Measurements from ENCODE around the gene PIP5K1C. TPM values are rescaled to one million over a fixed set of nuclear protein-coding genes. Genes with fewer than 3 reads are reported as not detected.

The PIP5K1C gene, protein sequence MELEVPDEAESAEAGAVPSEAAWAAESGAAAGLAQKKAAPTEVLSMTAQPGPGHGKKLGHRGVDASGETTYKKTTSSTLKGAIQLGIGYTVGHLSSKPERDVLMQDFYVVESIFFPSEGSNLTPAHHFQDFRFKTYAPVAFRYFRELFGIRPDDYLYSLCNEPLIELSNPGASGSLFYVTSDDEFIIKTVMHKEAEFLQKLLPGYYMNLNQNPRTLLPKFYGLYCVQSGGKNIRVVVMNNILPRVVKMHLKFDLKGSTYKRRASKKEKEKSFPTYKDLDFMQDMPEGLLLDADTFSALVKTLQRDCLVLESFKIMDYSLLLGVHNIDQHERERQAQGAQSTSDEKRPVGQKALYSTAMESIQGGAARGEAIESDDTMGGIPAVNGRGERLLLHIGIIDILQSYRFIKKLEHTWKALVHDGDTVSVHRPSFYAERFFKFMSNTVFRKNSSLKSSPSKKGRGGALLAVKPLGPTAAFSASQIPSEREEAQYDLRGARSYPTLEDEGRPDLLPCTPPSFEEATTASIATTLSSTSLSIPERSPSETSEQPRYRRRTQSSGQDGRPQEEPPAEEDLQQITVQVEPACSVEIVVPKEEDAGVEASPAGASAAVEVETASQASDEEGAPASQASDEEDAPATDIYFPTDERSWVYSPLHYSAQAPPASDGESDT
- total RNA-seq = 10 to 100 TPM; 19.7 to 20.0 TPM

DNA sequence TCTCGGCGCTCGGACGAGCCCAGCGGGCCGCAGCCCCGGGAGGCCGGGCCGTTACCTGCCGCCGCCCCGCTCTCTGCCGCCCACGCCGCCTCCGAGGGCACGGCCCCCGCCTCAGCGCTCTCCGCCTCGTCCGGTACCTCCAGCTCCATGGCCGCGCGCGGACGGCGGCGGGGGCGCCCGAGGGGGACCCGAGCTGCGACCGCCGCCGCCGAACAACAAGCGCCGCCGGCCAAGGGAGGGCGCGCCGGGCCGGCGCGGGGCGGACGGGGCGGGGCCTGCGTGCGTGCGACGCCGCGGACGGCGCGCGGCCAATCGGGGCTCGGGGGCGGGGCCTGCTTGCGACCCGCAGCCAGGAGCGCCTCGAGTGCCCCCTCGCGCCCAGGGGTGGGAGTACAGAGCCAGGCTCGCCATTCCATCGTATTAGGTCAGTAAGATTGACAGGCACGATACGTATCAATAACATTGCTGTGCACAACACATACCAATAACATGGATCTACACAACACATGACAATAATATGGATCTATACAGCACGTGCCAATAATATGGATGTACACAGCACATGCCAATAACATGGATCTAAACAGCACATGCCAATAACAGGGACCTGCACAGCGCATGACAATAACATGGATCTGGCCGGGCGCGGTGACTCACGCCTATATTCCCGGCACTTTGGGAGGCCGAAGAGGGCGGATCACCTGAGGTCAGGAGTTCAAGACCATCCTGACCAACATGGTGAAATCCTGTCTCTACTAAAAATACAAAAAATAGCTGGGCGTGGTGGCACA lies at the start of gene PIP5K1C:
PIP5K1C (minus strand) TSS at position 227 of the 791 bp plus-strand sequence; CDS start at position 149, 78 bp downstream.
- POLR2A ChIA-PET = interaction anchor here (1.4 kb wide), 1 partner anchor 12 kb away, joined by 7 read pairs; no protein-coding TSS in a partner anchor
- H3K27me3 Mint-ChIP-seq (ENCODE audit: low read depth) = no peaks in the 10 kb centered on the region

DNA sequence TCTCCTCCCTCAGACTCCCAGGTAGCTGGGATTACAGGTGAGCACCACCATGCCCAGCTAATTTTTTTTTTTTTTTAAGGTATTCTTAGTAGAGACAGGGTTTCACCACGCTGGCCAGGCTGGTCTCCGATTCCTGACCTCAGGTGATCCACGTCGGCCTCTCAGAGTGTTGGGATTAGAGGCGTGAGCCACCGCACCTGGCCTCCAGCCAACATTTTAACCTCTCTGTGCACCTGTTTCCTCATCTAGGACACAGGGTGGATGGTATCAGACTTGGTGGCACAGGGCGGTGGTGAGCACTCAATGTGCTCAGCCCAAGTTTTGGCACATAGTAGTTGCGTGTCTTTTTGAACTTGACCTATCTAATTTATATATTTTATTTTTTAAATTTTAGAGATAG lies 48.7 kb upstream of the PIP5K1C start:
- H3K4me3 Mint-ChIP-seq = no peak overlapping the region
- H3K9me3 Mint-ChIP-seq (ENCODE audit: insufficient read depth) = no peaks in the 10 kb centered on the region
- ATAC-seq = no peak
- H3K4me1 Mint-ChIP-seq (ENCODE audit: low read depth) = no peaks in the 10 kb centered on the region
- no peak for DNase-seq
- CTCF ChIA-PET = no interaction called here
- no peak overlapping the region for H3K27ac Mint-ChIP-seq
- POLR2A ChIA-PET = no interaction called here
- peaks cover 22% of the 10 kb centered on the region for H3K36me3 Mint-ChIP-seq (ENCODE audit: low read depth)
- H3K27me3 Mint-ChIP-seq (ENCODE audit: low read depth) = no peaks in the 10 kb centered on the region

More for the DNA sequence above, at the start of gene PIP5K1C:
- H3K36me3 Mint-ChIP-seq (ENCODE audit: low read depth) = no peaks in the 10 kb centered on the region
- no peaks in the 10 kb centered on the region for H3K9me3 Mint-ChIP-seq (ENCODE audit: insufficient read depth)
- DNase-seq (peak; percentile 93), ATAC-seq (peak; percentile 95)
- CTCF ChIA-PET = interaction anchor here (0.7 to 2.3 kb wide), 6 partner anchors 10 to 46 kb away, joined by 3 to 15 read pairs (median 4); no protein-coding TSS in a partner anchor
- peaks cover 22% of the 10 kb centered on the region for H3K4me1 Mint-ChIP-seq (ENCODE audit: low read depth)
- H3K4me3 Mint-ChIP-seq = peak within 1 kb of the TSS; percentile 89
- peak within 1 kb of the TSS; percentile 75 for H3K27ac Mint-ChIP-seq

DNA sequence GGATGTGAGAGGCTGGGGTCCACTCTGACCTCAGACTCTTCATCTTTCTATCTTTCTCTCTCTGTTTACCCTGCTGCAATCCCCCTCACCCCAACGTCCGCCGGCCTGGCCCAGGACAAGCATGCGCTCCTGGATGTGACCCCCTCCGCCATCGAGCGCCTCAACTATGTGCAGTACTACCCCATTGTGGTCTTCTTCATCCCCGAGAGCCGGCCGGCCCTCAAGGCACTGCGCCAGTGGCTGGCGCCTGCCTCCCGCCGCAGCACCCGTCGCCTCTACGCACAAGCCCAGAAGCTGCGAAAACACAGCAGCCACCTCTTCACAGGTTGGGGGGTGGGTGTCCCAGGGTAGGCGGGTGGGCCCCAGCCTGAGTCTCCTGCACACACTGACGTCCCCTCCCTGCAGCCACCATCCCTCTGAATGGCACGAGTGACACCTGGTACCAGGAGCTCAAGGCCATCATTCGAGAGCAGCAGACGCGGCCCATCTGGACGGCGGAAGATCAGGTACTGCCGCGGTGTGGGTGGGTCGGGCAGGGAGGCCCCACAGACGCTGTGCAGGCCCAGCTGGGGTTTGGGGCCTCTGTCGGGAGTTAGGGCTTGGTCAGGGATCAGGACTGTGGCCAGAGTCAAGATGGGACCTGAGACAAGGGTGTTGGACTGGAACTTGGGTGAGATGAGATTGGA lies 46.2 kb upstream of the PIP5K1C start:
- Mint-ChIP-seq H3K27me3 (ENCODE audit: low read depth) (no peaks in the 10 kb centered on the region), H3K4me3 (no peak overlapping the region), H3K27ac (no peak overlapping the region), H3K9me3 (ENCODE audit: insufficient read depth) (no peaks in the 10 kb centered on the region), H3K4me1 (ENCODE audit: low read depth) (no peaks in the 10 kb centered on the region), H3K36me3 (ENCODE audit: low read depth) (peaks cover 13% of the 10 kb centered on the region)
- ChIA-PET POLR2A (no interaction called here), CTCF (no interaction called here)
- DNase-seq (no peak), ATAC-seq (no peak)

DNA sequence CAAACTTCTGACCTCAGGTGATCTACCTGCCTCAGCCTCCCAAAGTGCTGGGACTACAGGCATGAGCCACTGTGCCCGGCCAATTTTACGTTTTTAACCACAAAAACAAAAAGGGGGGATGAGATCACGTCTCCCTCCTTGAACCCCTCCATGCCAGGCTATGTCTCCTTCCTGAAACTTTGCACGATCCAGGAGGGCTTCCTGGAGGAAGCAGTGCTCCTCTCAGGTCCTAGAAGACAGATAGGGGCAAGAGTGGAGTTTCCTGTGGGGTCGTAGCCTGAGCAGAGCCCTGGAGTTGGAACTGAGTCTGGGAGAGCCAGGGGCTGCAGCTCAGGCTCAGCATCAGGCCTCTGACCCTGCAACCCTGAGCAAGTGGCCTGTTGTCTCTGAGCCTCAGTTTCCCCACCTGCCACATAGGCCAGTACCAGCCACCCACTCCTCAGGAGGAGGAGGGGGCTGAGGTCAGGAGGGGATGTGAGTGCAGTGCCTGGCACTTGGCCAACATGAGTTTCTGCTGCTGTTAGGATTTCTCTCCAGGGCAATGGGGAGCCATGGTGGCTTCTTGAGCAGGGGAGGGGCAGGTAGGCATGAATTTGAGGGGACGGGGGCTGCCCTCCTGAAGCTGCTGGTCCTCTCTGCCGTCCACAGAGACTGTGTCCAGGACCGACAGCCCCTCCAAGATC lies 45.2 kb upstream of the PIP5K1C start:
- Mint-ChIP-seq H3K4me1 (ENCODE audit: low read depth) (no peaks in the 10 kb centered on the region), H3K9me3 (ENCODE audit: insufficient read depth) (no peaks in the 10 kb centered on the region), H3K36me3 (ENCODE audit: low read depth) (peaks cover 8% of the 10 kb centered on the region), H3K27ac (no peak overlapping the region), H3K27me3 (ENCODE audit: low read depth) (no peaks in the 10 kb centered on the region), H3K4me3 (no peak overlapping the region)
- ChIA-PET CTCF (no interaction called here), POLR2A (no interaction called here)
- ATAC-seq = no peak
- DNase-seq = no peak

DNA sequence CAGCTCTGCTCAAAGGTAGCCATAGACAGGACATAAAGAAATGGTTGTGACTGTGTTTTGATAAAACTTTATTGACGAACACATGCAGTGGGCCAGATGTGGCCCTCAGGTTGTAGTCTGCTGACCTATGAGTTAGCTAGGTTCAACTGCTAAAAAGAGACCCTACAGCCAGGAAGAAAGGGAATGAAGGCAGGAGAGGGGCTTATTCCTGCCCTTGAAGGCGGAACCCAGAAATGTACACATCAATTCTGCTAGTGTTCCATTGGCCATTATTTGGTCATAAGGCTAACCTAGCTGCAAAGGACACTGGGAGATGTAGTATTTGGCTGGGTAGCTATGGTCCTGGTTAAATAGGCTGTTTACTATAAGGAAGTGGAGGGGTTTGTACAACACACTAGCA lies 43.2 kb upstream of the PIP5K1C start:
- POLR2A ChIA-PET = interaction anchor here (1.4 kb wide), 1 partner anchor 19 kb away, joined by 3 read pairs; the partner anchor contains the start of gene MRPL54
- Mint-ChIP-seq H3K27me3 (ENCODE audit: low read depth) (no peaks in the 10 kb centered on the region), H3K4me1 (ENCODE audit: low read depth) (peaks cover 14% of the 10 kb centered on the region), H3K27ac (no peak overlapping the region), H3K9me3 (ENCODE audit: insufficient read depth) (no peaks in the 10 kb centered on the region), H3K36me3 (ENCODE audit: low read depth) (no peaks in the 10 kb centered on the region), H3K4me3 (no peak overlapping the region)
- ATAC-seq (no peak), DNase-seq (no peak)
- CTCF ChIA-PET = interaction anchor here (0.7 kb wide), 1 partner anchor 70 kb away, joined by 3 read pairs; no protein-coding TSS in a partner anchor

DNA sequence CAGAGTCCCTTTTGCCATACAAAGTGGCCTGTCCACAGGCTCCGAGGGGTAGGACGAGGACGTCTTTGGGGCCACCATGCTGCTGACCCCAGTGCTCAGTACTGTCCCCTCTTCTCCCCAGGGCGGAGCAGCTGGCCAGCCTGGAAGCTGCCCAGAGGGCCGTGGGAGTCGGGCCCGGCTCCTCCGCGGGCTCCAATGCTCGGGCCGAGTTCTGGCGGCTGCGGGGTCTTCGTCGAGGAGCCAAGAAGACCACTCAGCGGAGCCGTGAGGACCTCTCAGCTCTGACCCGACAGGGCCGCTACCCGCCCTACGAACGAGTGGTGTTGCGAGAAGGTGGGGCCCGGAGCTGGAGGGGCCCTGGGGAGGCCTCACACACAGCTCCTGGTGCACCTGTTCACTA lies 40.2 kb upstream of the PIP5K1C start:
- Mint-ChIP-seq H3K27ac (no peak overlapping the region), H3K36me3 (ENCODE audit: low read depth) (no peaks in the 10 kb centered on the region), H3K4me3 (no peak overlapping the region), H3K9me3 (ENCODE audit: insufficient read depth) (no peaks in the 10 kb centered on the region), H3K4me1 (ENCODE audit: low read depth) (peaks cover 18% of the 10 kb centered on the region), H3K27me3 (ENCODE audit: low read depth) (peaks cover 3% of the 10 kb centered on the region)
- DNase-seq (no peak), ATAC-seq (no peak)
- ChIA-PET POLR2A (no interaction called here), CTCF (interaction anchor here (0.8 to 2.0 kb wide), 5 partner anchors 9 to 109 kb away, joined by 3 to 7 read pairs (median 3); partner anchors contain the start of gene APBA3)

DNA sequence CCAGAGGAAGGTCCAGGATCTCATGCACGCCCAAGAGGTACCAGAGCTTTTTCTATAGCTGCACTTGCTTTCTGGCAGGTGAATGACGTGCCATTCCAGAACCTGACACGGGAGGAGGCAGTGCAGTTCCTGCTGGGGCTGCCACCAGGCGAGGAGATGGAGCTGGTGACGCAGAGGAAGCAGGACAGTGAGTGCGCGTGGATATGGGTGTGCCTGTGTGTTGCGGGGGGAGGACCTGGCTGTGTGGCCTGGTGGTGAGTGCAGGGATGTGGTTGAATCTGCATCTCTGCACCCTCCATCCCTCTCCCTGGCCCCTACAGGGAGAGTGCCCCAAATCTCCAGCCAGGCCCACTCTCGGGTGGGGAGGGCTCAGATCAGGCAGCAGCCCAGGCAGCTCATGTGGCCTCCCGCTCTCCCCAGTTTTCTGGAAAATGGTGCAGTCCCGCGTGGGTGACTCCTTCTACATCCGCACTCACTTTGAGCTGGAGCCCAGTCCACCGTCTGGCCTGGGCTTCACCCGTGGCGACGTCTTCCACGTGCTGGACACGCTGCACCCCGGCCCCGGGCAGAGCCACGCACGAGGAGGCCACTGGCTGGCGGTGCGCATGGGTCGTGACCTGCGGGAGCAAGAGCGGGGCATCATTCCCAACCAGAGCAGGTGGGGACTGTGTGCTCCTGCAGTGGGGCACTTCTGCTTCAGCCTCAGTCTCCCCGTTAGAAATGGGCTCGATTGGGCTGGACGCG lies 38.4 kb upstream of the PIP5K1C start:
- Mint-ChIP-seq H3K36me3 (ENCODE audit: low read depth) (no peaks in the 10 kb centered on the region), H3K4me3 (no peak overlapping the region), H3K9me3 (ENCODE audit: insufficient read depth) (no peaks in the 10 kb centered on the region), H3K27me3 (ENCODE audit: low read depth) (peaks cover 3% of the 10 kb centered on the region), H3K27ac (peak overlapping the region; percentile 84), H3K4me1 (ENCODE audit: low read depth) (peaks cover 18% of the 10 kb centered on the region)
- ATAC-seq (no peak), DNase-seq (no peak)
- ChIA-PET POLR2A (interaction anchor here (0.7 to 1.3 kb wide), 2 partner anchors 18 to 24 kb away, joined by 3 to 4 read pairs; partner anchors contain the start of gene MRPL54), CTCF (interaction anchor here (0.9 to 2.0 kb wide), 4 partner anchors 10 to 24 kb away, joined by 3 to 7 read pairs (median 6); partner anchors contain the start of genes APBA3 and MRPL54)

DNA sequence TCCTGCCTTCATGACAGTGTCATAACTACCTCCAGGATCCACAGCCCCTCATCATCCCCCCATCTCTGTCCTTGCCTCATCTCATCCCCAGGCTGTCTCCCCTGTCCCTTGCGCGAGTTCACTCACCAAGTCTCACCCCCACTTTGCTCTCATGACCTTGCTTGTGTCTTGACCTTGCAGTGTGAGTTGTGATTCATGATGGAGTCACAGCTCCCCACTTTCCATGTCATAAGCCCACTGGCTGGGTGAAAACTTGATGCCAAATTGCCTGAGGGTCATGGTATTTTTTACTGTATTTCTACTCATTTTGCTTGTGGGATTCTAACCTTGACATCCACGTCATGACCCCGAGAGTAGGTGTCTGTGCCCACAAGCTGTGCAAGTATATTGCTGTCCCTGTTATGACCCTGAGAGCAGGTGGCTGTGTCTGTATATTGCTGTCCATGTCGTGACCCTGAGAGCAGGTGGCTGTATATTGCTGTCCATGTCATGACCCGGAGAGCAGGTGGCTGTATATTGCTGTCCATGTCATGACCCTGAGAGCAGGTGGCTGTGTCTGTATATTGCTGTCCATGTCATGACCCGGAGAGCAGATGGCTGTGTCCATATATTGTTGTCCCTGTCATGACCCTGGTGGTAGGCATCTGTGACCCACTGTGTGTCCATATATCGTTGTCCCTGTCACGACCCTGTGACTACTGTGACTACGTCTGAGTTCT lies 37.4 kb upstream of the PIP5K1C start:
- no peaks in the 10 kb centered on the region for H3K36me3 Mint-ChIP-seq (ENCODE audit: low read depth)
- POLR2A ChIA-PET = no interaction called here
- no peaks in the 10 kb centered on the region for H3K9me3 Mint-ChIP-seq (ENCODE audit: insufficient read depth)
- no peak for ATAC-seq
- H3K27ac Mint-ChIP-seq = peak overlapping the region; percentile 7
- H3K4me1 Mint-ChIP-seq (ENCODE audit: low read depth) = peaks cover 18% of the 10 kb centered on the region
- H3K4me3 Mint-ChIP-seq = no peak overlapping the region
- H3K27me3 Mint-ChIP-seq (ENCODE audit: low read depth) = peaks cover 3% of the 10 kb centered on the region
- DNase-seq = no peak
- CTCF ChIA-PET = interaction anchor here (0.9 kb wide), 1 partner anchor 25 kb away, joined by 3 read pairs; the partner anchor contains the start of gene MRPL54

DNA sequence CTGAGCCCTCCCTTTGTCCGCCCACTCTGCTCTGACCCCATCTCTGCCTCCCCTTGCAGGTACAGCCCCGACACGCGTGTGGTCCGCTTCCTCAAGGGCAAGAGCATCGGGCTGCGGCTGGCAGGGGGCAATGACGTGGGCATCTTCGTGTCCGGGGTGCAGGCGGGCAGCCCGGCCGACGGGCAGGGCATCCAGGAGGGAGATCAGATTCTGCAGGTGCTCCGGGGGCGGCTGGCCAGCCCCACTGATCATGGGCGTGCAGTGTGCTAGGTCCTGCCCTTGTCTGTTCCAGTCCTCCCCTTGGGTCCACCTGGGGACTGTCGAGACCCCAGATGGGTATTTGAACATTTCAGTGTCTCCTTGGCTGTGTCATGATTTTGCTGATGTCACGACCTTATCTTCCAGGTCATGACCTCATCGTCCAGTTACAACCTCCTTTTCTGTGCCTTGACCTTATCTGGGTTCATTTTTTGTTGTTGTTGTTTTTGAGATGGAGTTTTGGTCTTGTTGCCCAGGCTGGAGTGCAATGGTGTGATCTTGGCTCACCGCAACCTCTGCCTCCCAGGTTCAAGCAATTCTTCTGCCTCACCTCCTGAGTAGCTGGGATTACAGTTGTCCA lies 35.9 kb upstream of the PIP5K1C start:
- peaks cover 3% of the 10 kb centered on the region for H3K27me3 Mint-ChIP-seq (ENCODE audit: low read depth)
- H3K4me1 Mint-ChIP-seq (ENCODE audit: low read depth) = peaks cover 18% of the 10 kb centered on the region
- H3K4me3 Mint-ChIP-seq = no peak overlapping the region
- H3K9me3 Mint-ChIP-seq (ENCODE audit: insufficient read depth) = no peaks in the 10 kb centered on the region
- no peak overlapping the region for H3K27ac Mint-ChIP-seq
- POLR2A ChIA-PET = no interaction called here
- no peaks in the 10 kb centered on the region for H3K36me3 Mint-ChIP-seq (ENCODE audit: low read depth)
- CTCF ChIA-PET = no interaction called here
- no peak for DNase-seq
- ATAC-seq = no peak

DNA sequence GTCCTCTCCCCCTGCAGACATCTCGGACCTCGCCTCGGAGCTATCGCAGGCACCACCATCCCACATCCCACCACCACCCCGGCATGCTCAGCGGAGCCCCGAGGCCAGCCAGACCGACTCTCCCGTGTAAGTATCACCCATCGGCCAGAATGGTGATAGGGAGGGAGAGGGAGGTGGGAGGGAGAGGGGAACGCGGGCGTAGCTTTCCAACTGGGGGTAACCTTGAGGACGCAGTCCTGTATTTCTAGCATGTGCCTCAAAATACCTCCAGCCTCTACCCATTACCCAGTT lies 34.0 kb upstream of the PIP5K1C start:
- H3K36me3 Mint-ChIP-seq (ENCODE audit: low read depth) = no peaks in the 10 kb centered on the region
- POLR2A ChIA-PET = no interaction called here
- no peaks in the 10 kb centered on the region for H3K9me3 Mint-ChIP-seq (ENCODE audit: insufficient read depth)
- no peak overlapping the region for H3K4me3 Mint-ChIP-seq
- no peak for DNase-seq
- H3K4me1 Mint-ChIP-seq (ENCODE audit: low read depth) = peaks cover 11% of the 10 kb centered on the region
- H3K27ac Mint-ChIP-seq = no peak overlapping the region
- no peak for ATAC-seq
- peaks cover 3% of the 10 kb centered on the region for H3K27me3 Mint-ChIP-seq (ENCODE audit: low read depth)
- CTCF ChIA-PET = interaction anchor here (1.2 kb wide), 1 partner anchor 22 kb away, joined by 4 read pairs; no protein-coding TSS in a partner anchor

All from activated CD8-positive, alpha-beta T cell treated with anti-CD3 and anti-CD28 coated beads, Interleukin-2, amount 10 ng/mL, durations not matched to agents 7 days and 5 days (primary cell).